T47D (cell line): ENCODE measurements around the gene WDR54.
A peak's percentile ranks its signal among the peaks of the same experiment; 100 is the strongest.

ENCODE experiments used
- DNase-seq, 2 experiments: peaks; one replicate each; pipeline versions ENCODE4 v3.0.0 to v3.0.0-alpha.2; 2011 to 2012; ENCODE audit warnings: low read depth in 1 of 2, low spot score in 1 of 2
- JUND ChIP-seq: IDR thresholded peaks from 2 replicates; pipeline ENCODE4 v1.6.1; 2012; ENCODE audit warnings: low read depth
- in situ Hi-C: cut with HindIII; loops from 2 replicates; pipeline ENCODE4 v1.10.0; 2016; ENCODE audit warnings: low sequenced_read_pairs, low pct_unique_long_range_greater_than_20kb

WDR54 gene

GRCh38 chr2:74421221-74421870, at the start of gene WDR54, which contains the start of gene C2orf81:
Gene WDR54, plus strand, starts transcription at chr2:74421730. Its CDS starts 424 bp downstream, at chr2:74422154.
Gene C2orf81, minus strand, starts transcription at chr2:74421619. Its CDS starts 59 bp downstream, at chr2:74421560.
- in situ Hi-C loops = no loop called here
- TF ChIP-seq JUND = no peak
- DNase-seq = peak; percentile 76 to 78

- in situ Hi-C loops = no loop called here
- TF ChIP-seq JUND = no peak
- no peak for DNase-seq
These were observed 48.9 kb upstream of the WDR54 start for GRCh38 chr2:74372674-74373073.

- no peak for TF ChIP-seq JUND
- in situ Hi-C loops = no loop called here
- DNase-seq = no peak
These were observed 48.3 kb upstream of the WDR54 start for GRCh38 chr2:74373221-74373676.

- no peak for DNase-seq
- TF ChIP-seq JUND = no peak
- in situ Hi-C loops = no loop called here
These were observed 47.5 kb upstream of the WDR54 start for GRCh38 chr2:74373985-74374384.

GRCh38 chr2:74374509-74375205, 46.9 kb upstream of the WDR54 start:
- TF ChIP-seq JUND = no peak
- DNase-seq = peak in 1 of 2 experiments; percentile 5
- in situ Hi-C loops = no loop called here

GRCh38 chr2:74375838-74376237, 45.7 kb upstream of the WDR54 start:
- in situ Hi-C loops = no loop called here

GRCh38 chr2:74378007-74378406, 43.5 kb upstream of the WDR54 start:
- no peak for TF ChIP-seq JUND

More at GRCh38 chr2:74375838-74376237, 45.7 kb upstream of the WDR54 start:
- DNase-seq = no peak
- no peak for TF ChIP-seq JUND

GRCh38 chr2:74379851-74380789, 41.4 kb upstream of the WDR54 start, which contains the start of gene DCTN1:
Gene DCTN1, minus strand, starts transcription at chr2:74380311. Its CDS starts 274 bp downstream, at chr2:74380037.
- DNase-seq = peak; percentile 33 to 45
- in situ Hi-C loops = no loop called here
- no peak for TF ChIP-seq JUND

More at GRCh38 chr2:74378007-74378406, 43.5 kb upstream of the WDR54 start:
- in situ Hi-C loops = no loop called here
- no peak for DNase-seq

- no peak for TF ChIP-seq JUND
- DNase-seq = no peak
- in situ Hi-C loops = no loop called here
These were observed 39.8 kb upstream of the WDR54 start for GRCh38 chr2:74381751-74382150.

GRCh38 chr2:74383254-74383653, 38.3 kb upstream of the WDR54 start:
- DNase-seq = peak; percentile 58 to 85
- in situ Hi-C loops = no loop called here
- TF ChIP-seq JUND = 0 out of 2 replicates have a peak, but pooled peaks have one; percentile 7

- TF ChIP-seq JUND = no peak
- in situ Hi-C loops = no loop called here
- DNase-seq = no peak
These were observed 37.5 kb upstream of the WDR54 start for GRCh38 chr2:74384051-74384450.

- no peak for TF ChIP-seq JUND
- in situ Hi-C loops = no loop called here
These were observed 36.1 kb upstream of the WDR54 start for GRCh38 chr2:74385396-74385795.

More at GRCh38 chr2:74385396-74385795, 36.1 kb upstream of the WDR54 start:
- no peak for DNase-seq
